GM12872 (cell line): ENCODE measurements around the gene KLLN.

ENCODE experiments used
- TF ChIP-seq, protein P1 (sequence below): IDR thresholded peaks from 3 replicates; pipeline ENCODE4 v1.5.1; 2011; ENCODE audit warnings: low read depth, mild to moderate bottlenecking, low read length, moderate library complexity; ENCODE audit not compliant: insufficient read depth

Gene KLLN

DNA sequence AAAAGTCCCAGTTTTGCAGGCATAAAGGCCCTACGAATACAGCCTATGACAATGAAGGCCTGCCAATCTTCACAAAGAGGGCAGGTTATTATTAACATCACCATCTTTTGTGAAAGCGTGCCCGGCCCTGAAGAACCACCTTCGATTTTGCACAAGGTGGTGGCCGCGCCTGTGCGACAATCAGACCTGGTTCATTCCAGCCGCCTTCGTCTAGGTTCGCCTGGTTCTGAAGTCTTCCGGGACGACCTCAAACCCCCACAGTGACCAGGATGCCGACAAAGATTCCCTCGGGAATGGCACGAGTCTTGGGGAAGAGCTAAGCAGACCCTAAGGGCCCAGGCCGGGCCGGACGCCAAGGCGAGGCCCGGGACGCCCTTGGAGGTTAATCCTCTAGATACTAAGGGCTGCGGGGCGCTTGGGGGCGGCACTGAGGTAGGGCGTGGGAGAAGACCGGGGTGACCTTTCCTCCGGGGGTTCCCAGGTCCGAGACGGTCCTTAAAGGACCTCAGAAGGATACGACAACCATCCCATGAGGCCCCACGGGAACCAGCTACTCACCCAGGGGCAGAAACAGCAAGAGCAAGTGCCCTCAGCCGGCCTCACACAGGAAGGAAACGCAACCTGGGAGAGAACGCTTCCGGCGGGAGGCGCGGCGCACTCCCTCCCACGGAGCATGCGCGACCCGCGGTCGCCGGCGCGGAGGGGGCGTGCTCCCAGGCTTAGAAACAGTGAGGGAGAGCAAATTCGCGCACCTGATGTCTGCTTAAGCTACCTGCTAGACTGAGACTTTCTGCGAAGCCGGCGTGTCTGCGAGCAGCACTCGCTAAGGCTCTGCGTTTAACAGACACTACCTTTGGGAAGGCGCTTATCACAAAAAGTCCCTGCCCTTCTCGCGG lies 45.5 kb downstream of the KLLN start, which contains the start of gene ATAD1:
TSS of gene ATAD1 (minus strand) at position 618 of the 896 bp plus-strand sequence. CDS start 3,627 bp downstream, outside the sequence.
- TF ChIP-seq, protein P1, sequence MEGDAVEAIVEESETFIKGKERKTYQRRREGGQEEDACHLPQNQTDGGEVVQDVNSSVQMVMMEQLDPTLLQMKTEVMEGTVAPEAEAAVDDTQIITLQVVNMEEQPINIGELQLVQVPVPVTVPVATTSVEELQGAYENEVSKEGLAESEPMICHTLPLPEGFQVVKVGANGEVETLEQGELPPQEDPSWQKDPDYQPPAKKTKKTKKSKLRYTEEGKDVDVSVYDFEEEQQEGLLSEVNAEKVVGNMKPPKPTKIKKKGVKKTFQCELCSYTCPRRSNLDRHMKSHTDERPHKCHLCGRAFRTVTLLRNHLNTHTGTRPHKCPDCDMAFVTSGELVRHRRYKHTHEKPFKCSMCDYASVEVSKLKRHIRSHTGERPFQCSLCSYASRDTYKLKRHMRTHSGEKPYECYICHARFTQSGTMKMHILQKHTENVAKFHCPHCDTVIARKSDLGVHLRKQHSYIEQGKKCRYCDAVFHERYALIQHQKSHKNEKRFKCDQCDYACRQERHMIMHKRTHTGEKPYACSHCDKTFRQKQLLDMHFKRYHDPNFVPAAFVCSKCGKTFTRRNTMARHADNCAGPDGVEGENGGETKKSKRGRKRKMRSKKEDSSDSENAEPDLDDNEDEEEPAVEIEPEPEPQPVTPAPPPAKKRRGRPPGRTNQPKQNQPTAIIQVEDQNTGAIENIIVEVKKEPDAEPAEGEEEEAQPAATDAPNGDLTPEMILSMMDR, result 0 out of 3 replicates have a peak, but pooled peaks have one; percentile 24

DNA sequence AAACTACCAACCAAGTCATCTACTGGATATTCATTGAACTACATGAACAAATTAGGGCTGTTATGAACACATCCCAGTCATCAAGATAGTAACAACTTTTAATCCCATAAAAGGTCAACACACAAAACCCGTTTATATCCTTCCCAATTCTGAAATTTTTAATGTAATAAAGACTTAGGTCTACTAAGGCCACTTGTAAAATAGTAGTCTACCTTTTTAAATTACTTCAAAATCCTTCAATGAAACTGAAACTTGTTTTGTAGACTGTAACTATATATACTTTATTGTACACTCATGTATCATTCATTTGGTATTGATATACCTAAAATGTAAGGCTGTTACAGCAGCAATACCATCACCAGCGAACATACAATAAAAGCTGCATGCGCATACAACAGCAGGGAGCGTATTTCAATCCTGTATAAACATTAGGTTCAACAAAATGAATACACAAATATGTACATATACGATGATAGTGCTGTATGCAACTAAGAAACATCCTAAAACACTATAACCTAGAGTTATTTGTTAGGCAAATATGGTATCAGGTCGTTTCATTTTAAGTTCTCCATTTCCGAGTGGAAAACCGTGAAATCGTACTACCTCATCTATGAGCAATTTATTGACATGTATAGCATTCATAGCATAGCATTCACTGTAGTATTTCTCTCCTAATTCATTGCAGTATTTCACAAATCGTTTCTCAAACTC lies 46.3 kb downstream of the KLLN start:
- TF ChIP-seq, protein P1, result 0 out of 3 replicates have a peak, but pooled peaks have one; percentile 12

DNA sequence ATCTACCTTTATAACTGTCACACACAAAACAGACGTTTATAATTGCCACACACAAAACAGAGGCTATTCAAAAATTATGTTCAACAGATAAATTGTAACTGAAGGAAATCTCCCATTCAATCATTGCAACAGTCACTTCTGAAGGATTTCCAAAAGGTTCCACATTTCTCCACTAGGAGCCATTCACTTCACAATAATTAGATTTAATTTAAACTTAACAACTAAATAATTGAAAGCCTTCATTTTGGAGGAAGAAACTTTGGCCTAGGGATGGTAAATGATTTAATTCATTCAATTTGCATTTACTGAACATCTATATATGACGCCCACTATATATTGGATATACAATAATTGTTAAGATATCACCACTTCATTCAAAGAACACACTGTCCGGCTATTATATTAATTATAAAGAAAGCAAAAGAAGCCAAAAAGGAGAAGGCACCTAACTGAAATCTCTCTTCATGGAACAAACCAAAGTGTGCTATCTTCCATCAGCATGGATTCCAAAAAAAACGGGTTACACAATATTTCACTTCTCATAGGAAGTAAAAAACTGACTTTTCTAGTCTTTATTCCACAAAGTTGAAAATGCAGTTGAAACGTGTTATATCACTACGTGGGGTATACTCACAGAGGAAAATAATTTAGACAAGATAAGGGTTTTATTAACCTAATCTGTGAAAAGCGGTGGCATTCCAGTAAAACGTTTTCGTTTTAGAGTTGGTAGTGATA lies 47.0 kb downstream of the KLLN start:
- TF ChIP-seq, protein P1, result peak; percentile 16; the same call in 1 of the 3 replicates
